Brain microvascular endothelial cell (primary cell): ENCODE data around the gene RPS10.

ENCODE experiments used
- DNase-seq: peaks from one replicate; pipeline ENCODE4 v3.0.0-alpha.2; 2020
- H3K27ac ChIP-seq: fragments of 250-450 bp; sonication (Bioruptor Pico); 2 replicates; pipeline ENCODE4 v1.5.1; 2020; ENCODE audit warnings: mild to moderate bottlenecking, moderate library complexity
- H3K27me3 ChIP-seq: fragments of 250-450 bp; sonication (Bioruptor Pico); replicated peaks from 2 replicates; pipeline ENCODE4 v1.5.1; 2020; ENCODE audit warnings: mild to moderate bottlenecking
- H3K36me3 ChIP-seq: fragments of 250-450 bp; sonication (Bioruptor Pico); replicated peaks from 2 replicates; pipeline ENCODE4 v1.5.1; 2020; ENCODE audit warnings: mild to moderate bottlenecking
- H3K4me3 ChIP-seq: 2 replicates; pipeline ENCODE4 v1.5.1; 2011; ENCODE audit warnings: low read depth, mild to moderate bottlenecking, control low read depth, low read length, moderate library complexity
- in situ Hi-C: cut with HindIII; loops from 2 replicates; pipeline ENCODE4 v1.10.0; 2017; ENCODE audit warnings: low sequenced_read_pairs, low pct_ligation_motif_present
- TF ChIP-seq, protein P1 (sequence below): IDR thresholded peaks from 2 replicates; pipeline ENCODE4 v1.5.1; 2011; ENCODE audit warnings: low read depth, mild to moderate bottlenecking, moderate library complexity, low read length, control low read depth, inconsistent platforms; ENCODE audit errors: missing control alignments

Gene RPS10

DNA sequence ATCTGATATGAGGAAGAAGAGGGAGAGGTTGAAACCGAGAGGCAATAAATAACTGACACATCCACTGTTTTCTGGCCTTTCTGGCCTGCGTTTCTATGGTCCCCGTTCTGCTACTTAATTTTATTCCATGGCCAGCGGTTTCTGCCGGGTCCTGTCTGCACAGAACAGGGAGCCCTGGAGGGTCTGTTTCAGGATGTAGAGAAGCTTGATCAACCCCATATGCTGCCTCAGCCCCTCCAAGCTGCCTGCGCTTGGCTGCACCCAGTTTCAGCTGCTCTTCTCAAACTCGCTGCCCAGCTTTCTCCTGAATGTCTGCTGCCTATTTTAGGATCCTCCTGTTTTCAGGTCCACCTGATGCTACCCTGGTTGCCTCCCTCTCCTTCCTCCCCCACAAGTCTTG lies 21.5 kb upstream of the RPS10 start:
- in situ Hi-C loops = no loop called here
- H3K27me3 ChIP-seq = no peaks in the 10 kb centered on the region
- TF ChIP-seq, protein P1, sequence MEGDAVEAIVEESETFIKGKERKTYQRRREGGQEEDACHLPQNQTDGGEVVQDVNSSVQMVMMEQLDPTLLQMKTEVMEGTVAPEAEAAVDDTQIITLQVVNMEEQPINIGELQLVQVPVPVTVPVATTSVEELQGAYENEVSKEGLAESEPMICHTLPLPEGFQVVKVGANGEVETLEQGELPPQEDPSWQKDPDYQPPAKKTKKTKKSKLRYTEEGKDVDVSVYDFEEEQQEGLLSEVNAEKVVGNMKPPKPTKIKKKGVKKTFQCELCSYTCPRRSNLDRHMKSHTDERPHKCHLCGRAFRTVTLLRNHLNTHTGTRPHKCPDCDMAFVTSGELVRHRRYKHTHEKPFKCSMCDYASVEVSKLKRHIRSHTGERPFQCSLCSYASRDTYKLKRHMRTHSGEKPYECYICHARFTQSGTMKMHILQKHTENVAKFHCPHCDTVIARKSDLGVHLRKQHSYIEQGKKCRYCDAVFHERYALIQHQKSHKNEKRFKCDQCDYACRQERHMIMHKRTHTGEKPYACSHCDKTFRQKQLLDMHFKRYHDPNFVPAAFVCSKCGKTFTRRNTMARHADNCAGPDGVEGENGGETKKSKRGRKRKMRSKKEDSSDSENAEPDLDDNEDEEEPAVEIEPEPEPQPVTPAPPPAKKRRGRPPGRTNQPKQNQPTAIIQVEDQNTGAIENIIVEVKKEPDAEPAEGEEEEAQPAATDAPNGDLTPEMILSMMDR = no peak

GRCh38 chr6:34445313-34445860 lies 19.5 kb upstream of the RPS10 start:
- Histone ChIP-seq H3K27ac (no peak overlapping the region), H3K36me3 (no peaks in the 10 kb centered on the region), H3K27me3 (no peaks in the 10 kb centered on the region), H3K4me3 (no peak overlapping the region)
- TF ChIP-seq, protein P1 = no peak
- no peak for DNase-seq
- in situ Hi-C loops = no loop called here

More for the DNA sequence above, 21.5 kb upstream of the RPS10 start:
- no peaks in the 10 kb centered on the region for H3K36me3 ChIP-seq
- no peak overlapping the region for H3K27ac ChIP-seq
- no peak for DNase-seq
- no peak overlapping the region for H3K4me3 ChIP-seq

DNA sequence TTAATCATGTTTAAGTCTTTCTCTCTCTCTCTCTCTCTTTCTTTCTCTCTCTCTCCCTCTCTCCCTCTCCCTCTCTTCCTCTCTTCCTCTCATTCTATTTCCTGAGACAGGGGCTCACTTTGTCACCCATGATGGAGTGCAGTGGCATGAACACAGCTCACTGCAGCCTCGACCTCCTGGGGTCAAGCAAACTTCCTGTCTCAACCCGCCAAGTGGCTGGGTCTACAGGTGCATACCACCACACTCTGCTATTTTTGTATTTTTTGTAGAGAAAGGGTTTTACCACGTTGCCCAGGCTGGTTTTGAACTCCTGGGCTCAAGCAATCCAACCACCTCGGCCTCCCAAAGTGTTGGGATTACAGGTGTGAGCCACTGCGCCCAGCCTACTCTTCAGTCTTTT lies 15.7 kb upstream of the RPS10 start:
- in situ Hi-C loops = no loop called here
- H3K36me3 ChIP-seq = no peaks in the 10 kb centered on the region
- no peak overlapping the region for H3K27ac ChIP-seq
- TF ChIP-seq, protein P1 = no peak
- DNase-seq = no peak
- H3K4me3 ChIP-seq = no peak overlapping the region
- no peaks in the 10 kb centered on the region for H3K27me3 ChIP-seq

GRCh38 chr6:34439442-34439841 lies 13.6 kb upstream of the RPS10 start:
- Histone ChIP-seq H3K36me3 (no peaks in the 10 kb centered on the region), H3K27me3 (no peaks in the 10 kb centered on the region), H3K4me3 (no peak overlapping the region), H3K27ac (no peak overlapping the region)
- TF ChIP-seq, protein P1 = no peak
- no peak for DNase-seq
- in situ Hi-C loops = no loop called here

DNA sequence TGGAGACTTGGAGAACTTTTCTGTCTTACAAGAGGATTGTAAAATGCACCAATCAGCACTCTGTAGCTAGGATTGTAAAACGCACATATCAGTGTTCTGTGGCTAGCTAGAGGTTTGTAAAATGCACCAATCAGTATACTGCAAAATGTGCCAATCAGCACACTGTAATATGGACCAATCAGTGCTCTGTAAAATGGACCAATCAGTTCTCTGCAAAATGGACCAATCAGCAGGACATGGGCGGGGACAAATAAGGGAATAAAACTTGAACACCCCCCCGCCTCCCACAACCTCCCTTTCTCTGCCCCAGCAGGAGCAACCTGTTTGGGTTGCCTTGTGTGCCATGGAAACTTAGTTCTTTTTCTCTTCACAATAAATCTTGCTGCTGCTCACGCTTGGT lies 12.8 kb upstream of the RPS10 start:
- DNase-seq = no peak
- TF ChIP-seq, protein P1 = no peak
- Histone ChIP-seq H3K36me3 (no peaks in the 10 kb centered on the region), H3K27ac (no peak overlapping the region), H3K4me3 (no peak overlapping the region), H3K27me3 (no peaks in the 10 kb centered on the region)
- in situ Hi-C loops = no loop called here

GRCh38 chr6:34437644-34437970 lies 11.7 kb upstream of the RPS10 start:
- in situ Hi-C loops = no loop called here
- H3K27ac ChIP-seq = no peak overlapping the region
- TF ChIP-seq, protein P1 = no peak

More at GRCh38 chr6:34437644-34437970, 11.7 kb upstream of the RPS10 start:
- no peak overlapping the region for H3K4me3 ChIP-seq
- H3K27me3 ChIP-seq = no peaks in the 10 kb centered on the region
- DNase-seq = no peak
- no peaks in the 10 kb centered on the region for H3K36me3 ChIP-seq
